NCI-H524 treated with DMSO at 0.1 percent for 48 hours (cell line): Measurements from ENCODE around the gene NUDT22.
"Not testable (repeated sequence)": the region's sequence is repeated elsewhere in the genome, so short reads cannot be mapped to it uniquely, and the experiment has no call there.

Experiments used
- DNase-seq: peaks from one replicate; lab custom pipeline; 2025; lab: John Stamatoyannopoulos, UW

Gene NUDT22

GRCh38 chr11:64243236-64243854 is 17.3 kb downstream of the NUDT22 start:
- no peak for DNase-seq

- no peak for DNase-seq
These were observed 18.0 kb downstream of the NUDT22 start for GRCh38 chr11:64244107-64244506.

GRCh38 chr11:64244966-64245365 is 18.9 kb downstream of the NUDT22 start:
- DNase-seq: no peak

- DNase-seq: no peak
These were observed 19.3 kb downstream of the NUDT22 start for GRCh38 chr11:64245401-64245796.

DNA sequence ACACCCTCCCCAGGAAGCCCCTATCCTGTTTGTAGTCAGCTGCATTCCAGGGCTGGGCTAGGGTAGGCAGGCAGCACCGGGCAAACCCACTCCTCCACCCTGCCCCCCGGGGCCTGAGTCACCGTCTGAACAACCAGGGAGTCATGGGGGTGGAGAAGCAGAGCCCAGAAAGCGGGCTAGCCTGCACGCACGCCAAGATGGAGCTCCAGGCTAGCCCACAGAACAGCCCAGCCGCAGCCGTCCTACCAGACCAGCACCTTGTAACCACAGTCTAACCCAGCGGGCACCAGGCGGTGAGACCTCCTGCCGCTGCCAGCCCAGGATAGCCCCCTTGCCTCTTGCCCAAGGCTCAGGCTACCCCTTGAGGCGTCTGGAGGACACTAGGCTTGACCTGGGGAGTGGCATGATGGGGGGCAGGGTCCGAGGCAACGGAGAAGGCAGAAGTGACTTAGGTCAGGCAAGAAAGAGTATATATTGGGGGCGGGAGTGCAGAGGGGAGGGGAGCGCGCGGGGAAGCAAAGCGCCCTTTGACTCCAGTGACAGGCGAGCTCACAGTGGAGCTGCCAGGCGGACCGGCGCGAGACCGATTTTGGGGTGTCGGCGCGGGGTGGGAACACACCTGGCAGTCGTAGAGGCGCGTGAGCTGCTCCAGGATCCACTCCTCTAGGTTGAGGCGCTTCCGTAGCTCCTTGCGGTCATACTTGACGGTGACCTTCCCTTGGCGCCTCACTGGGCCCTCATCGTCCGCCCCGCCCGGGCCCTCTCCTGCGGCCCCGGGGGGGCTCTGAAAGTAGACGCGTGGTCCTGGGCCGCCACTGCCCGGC is 19.9 kb downstream of the NUDT22 start:
- DNase-seq: no peak

GRCh38 chr11:64246621-64246870 is 20.5 kb downstream of the NUDT22 start:
- DNase-seq: not testable (repeated sequence)

GRCh38 chr11:64246871-64247728 is 21.0 kb downstream of the NUDT22 start, which contains the start of gene PPP1R14B:
PPP1R14B (minus strand) TSS chr11:64246943; CDS start chr11:64246673, 270 bp downstream.
- peak; percentile 21 for DNase-seq

DNA sequence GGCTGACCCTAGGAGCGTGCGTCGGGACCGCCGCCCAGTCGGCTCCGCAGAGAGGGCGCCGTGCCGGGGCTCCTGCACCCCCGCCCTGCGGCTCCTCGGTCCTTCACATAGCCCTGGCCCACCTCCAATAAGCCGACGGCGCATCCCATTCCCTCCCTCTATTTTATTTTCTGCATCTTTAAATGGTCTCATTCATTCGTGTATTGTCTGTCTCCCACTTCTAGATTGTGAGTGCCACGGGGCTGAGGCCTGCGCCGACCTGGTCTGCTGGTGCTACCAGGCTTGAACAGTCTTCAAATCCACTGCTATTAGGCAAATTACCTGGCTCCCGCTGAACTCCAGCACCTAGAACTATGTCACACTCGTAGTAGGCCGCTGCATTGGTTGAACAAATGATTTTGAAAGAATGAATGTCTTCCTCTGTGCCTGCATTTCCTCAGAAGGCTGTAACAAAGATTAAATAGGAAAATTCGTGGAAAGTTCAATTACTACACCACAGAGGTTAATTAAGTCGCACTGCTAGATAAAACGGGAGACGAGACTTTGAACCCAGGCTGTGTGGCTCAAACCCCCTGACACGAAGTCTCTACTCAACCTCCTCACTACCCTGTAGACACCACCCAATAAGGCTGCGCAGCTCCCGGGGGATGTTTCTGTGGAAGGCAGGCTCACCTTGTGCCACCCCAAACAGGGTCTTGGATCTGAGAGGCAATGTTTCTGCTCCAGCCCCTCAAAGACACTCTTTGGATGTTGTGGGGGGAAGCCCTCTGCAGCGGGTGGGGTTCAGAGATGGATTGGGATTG is 21.9 kb downstream of the NUDT22 start:
- DNase-seq: no peak

GRCh38 chr11:64248578-64248977 is 22.5 kb downstream of the NUDT22 start:
- DNase-seq: no peak

GRCh38 chr11:64249038-64249437 is 23.0 kb downstream of the NUDT22 start:
- no peak for DNase-seq

- DNase-seq: no peak
These were observed 23.7 kb downstream of the NUDT22 start for GRCh38 chr11:64249563-64250414.

DNA sequence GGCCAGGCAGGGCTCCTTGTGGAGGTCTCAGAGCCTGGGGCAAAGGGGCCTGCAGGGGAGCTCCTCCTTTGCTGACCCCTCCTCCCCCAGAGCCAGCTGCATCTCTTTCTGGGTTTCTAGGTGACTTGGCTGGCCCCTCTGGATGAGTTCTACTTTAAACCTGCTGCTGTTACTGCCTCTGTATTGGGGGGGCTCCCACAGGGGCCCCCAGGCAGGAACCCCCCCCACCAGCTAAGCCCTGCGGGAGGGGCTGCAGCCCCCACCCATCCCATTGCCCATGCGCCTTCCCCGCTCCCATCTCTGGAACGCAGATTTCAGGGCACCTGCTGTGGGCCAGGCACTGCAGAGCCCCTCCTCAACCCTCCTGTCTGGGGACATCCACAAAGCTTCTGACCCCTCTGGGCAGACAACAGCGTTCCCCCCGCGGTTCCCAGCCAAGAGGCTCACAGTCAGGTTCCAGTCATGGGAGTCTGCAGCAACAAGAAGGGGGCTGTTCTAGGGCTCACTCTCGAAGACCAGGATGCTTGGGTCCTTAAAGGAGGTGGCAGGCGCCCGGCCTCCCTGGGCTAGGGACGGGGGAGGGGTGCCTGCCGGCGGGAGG is 24.4 kb downstream of the NUDT22 start:
- peak; percentile 6 for DNase-seq

DNA sequence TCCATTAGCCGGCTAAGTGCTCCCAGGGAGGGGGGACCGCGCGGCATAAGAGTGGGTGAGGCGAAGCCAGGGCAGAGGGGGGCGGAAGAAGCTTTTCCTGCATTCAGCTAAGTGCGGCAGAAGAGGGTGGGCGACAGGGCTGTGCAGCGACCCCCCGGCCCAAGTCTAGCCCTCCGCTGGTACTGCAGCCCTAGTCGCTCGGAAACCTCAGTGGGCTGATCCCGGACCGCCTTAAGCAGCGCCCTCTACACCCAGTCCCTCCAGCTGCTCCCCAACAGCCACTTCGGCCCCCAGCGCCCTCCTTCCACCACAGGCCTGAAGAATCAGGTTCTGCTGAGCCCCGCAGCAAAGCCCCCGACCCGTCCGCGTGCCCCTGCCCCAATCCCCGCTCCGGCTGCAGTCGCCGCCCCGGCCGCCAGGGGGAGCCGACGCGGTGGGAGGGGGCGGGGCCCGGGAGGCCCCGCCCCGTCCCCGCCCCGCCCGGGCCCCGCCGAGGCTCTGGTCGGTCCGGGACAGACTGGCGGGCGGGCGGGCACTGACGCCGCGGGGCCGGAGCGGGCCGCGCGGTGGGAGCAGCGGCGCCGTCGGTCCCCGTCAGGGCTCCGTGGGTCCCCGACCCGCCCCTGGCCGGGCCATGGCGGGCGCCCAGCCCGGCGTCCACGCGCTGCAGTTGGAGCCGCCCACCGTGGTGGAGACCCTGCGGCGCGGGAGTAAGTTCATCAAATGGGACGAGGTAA is 25.1 kb downstream of the NUDT22 start, which contains the start of gene PLCB3:
Gene PLCB3 (plus strand): TSS at position 515 of the 737 bp plus-strand sequence. CDS start 120 bp downstream, at position 635.
- no peak for DNase-seq

DNA sequence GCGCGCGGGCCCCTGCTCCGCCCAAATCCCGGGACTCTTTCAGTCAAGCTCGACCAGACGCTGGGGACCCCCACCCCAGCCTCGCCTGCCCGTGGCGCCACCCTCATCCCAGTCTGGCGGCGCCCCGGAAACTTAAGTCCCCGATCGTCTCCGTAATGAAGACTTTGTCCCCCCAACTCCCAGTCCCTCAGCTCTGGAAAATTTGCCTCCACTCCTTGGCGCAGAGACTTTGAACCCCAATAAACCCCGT is 25.6 kb downstream of the NUDT22 start:
- no peak for DNase-seq

GRCh38 chr11:64252003-64252872 is 26.2 kb downstream of the NUDT22 start:
- no peak for DNase-seq

DNA sequence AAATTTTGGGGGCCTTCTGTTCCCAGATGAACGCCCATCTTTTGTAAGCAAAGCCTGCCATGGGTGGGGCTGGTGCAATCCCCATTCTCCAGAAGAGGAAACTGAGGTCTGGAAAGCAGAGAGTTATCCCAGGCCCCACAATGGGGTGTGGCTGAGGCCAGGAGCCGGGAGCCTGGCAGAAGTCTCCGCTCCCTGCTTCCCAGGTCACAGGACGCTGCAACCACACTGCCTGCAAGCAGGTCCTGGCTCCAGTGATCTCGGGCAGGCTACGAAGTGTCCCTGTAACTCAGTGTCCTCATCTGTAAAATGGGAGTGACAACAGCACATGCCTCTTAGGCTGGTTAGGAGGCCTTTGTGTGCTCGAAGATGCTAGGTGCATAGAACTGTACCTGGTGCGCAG is 27.0 kb downstream of the NUDT22 start:
- DNase-seq: no peak

GRCh38 chr11:64253481-64253880 is 27.4 kb downstream of the NUDT22 start:
- DNase-seq: no peak

DNA sequence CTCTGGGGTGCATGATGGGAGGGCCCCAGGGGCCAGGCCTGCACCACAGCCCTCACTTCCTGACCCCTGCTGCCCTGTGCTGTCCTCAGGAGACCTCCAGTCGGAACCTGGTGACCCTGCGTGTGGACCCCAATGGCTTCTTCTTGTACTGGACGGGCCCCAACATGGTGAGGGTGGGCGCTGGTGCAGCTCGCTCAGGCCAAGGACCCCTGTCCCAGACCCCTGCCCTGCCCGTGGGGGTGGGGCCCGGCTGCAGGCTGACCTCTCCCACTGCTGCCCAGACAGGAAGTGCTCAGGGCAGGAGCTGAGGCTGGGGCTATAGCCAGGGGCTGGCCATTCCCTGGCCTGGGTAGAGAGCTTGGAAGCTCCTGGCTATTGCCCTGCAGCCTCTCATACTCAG is 28.3 kb downstream of the NUDT22 start:
- DNase-seq: no peak
